ENCODE measurements around the gene IFNLR1.

The IFNLR1 gene

DNA sequence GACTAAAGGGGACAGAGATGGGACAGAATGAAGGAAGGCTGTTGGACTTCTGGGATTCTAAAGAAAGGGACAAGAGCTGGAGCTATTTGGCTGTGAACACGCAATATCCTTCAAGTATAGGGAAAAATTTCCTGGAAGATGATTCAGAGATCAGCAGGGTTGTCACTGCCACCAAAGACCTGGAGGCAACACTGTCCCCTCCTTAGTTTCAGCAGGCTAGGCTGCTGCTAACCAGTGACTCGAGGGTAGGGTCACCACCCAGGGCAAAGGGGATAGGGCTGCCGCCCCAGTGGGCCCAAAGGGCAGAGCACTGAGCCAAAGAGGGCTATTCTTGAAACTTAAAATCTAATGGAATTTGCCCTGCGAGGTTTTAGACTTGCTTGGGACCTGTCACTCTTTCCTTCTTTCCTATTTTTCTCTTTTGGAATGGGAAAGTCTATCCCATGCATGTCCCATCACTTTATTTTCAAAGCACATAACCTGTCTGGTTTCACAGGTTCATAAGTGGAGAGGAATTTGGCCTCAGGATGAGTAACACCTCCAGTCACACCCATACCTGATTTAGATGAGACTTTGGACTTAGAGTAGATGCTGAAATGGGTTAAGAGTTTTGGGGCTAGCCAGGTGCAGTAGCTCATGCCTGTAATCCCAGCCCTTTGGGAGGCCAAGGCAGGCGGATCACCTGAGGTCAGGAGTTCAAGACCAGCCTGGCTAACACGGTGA is 11.9 kb downstream of the IFNLR1 start:
- no peak for DNase-seq

DNA sequence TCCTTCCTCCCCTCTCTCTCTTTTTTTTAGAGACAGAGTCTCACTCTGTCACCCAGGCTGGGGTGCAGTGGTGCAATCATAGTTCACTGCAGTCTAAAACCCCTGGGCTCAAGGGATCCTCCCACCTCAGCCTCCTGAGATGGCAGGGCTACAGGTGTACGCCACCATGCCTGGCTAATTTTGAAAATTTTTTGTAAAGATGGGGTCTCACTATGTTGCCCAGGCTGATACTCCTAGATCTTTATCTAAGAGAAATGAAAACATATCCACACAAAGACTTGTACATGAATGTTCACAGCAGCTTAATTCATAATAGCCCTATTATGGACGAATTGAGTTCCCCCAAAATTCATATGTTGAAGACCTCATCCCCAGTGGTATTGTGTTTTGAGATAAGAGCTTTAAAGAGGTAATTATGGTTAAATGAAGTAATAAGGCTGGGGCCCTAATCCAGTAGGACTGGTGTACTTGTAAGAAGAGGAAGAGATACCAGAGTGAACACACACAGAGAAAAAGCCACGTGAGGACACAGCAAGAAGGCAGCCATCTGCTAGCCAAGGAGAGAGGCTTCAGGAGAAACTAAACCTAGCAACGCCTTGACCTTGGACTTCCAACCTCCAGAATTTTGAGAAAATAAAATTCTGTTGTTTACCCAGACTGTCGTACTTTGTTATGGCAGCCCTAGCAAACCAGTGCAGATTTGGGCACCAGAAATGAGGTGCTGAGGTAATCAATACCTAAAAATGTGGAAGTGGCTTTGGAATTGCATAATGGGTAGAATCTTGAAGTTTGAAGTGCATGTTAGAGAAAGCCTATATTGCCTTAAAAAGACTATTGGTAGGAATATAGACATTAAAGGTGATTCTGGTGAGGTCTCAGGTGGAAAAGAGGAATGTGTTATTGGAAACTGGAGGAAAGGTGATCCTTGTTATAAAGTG is 13.2 kb downstream of the IFNLR1 start:
- no peak for DNase-seq

DNA sequence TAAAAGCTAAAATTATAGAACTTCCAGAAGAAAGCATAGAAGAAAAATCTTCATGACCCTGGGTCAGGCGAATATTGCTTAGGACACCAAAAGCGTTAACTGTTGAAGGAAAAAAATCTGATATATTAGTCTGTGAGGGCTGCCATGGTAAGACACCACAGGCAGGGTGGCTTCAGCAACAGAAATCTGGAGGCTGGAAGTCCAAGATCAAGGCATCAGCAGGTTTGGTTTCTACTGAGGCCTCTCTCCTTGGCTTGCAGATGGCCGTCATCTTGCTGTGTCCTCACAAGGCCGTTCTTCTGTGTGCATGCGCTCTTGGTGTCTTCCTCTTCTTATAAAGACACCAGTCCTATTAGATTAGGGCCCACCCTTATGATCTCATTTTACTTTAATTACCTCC is 14.5 kb downstream of the IFNLR1 start:
- DNase-seq = no peak

DNA sequence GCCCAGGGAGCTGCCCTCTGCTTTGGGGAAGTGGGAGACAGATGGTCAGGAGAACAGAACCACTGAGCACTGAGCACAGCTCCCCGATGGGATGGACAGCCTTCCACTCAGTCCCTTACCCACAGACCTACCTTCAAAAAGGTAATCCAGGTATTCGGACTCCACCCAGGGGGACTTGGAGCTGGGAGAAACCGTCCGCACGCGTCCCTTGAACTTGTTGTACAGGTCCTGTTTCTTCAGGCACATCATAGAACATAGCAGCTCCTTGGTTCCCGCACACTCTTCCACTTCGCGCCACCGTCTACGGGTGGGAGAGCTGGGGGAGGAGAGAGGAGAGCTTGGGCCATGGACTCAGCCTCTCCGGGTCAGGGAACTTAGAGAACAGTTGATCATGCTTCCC is 17.8 kb downstream of the IFNLR1 start:
- no peak for DNase-seq

DNA sequence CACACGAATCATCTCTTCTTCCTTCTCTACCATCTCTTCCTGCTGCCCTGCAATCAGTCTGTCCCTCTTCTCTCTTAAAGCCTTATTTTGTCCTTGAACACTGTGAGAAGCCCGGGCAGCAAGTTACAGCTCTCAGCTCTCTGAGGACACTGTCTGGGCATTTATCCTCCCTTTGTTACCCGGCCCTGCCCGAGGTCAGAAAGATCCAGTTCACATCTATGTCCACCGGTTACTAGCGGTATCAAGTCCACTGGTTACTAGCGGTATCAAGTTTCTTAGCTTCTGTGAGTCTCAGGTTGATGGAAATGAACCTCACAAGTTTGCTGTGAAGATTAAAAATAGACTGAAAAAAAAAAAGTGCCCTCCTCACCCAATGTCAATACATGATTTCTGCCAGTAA is 18.8 kb downstream of the IFNLR1 start:
- DNase-seq = no peak

DNA sequence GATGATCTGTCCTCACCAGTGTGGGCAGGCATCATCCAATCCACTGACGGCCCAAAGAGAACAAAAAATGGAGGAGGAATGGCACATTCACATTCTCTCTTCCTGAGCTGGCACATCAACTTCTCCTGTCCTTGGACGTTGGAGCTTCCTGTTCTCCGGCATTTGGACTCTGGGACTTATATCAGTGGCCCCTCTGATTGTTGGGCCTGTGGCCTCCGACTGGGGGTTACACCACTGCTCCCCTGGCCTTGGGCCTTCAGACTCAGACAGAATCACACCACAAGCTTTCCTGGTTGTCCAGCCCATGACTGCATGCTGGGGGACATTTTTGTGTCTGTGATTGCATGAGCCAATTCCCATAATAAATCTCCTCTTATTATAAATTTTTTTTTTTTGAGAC is 20.1 kb downstream of the IFNLR1 start:
- no peak for DNase-seq

DNA sequence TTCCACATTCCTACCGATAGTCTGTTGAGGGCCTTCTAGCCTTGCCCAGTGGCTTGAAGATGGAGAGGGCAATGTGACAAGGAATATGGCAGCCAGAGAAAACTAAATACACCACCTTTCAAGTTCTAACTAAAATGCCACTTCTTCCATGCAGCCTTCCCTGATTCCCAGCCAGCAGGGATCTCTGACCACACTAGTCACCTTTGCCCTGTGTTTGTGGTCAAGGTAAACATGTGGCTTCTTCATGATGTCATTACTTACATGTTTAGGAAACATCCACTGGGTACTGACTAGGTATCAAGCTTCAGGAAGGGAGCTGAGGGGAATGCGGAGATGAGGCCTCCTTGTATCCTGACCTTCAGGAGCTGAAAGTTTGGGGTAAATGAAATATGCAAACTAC is 21.6 kb downstream of the IFNLR1 start:
- no peak for DNase-seq

DNA sequence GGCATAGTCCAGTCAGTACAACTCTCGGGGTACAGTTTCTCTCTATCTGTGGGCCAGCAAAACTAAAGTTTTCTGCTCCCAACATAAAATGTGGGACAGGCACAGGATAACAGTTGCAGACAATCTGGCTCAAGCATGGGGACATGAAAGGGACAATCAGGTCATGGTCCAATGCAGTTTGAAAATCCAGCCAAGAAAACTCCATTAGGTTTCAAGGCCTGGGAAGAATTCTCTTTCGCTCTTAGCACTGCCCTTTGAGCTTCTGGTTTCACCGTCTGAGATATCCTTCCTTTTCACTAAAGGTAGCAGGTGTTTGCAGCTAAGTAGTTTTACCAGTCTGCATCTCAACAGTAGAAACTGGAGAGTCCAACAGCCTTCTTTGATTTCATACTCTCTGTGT is 23.1 kb downstream of the IFNLR1 start:
- DNase-seq = no peak

DNA sequence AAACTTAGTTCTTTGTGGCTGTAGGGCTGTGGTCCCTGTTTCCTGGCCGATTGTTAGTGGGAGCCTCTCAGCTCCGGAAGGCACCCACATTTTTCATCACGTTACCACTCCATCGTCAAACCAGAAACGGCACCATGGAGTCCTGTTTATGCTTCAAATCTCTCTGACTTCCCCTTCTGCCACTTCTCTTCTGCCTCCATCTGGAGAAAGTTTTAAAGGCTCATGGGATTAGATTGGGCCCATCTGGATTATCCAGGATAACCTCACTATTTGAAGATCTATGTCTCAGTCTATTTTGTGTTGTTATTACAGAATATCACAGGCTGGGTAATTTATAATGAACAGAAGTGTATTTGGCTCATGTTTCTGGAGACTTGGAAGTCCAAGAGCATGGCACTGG is 24.9 kb downstream of the IFNLR1 start:
- DNase-seq = no peak

DNA sequence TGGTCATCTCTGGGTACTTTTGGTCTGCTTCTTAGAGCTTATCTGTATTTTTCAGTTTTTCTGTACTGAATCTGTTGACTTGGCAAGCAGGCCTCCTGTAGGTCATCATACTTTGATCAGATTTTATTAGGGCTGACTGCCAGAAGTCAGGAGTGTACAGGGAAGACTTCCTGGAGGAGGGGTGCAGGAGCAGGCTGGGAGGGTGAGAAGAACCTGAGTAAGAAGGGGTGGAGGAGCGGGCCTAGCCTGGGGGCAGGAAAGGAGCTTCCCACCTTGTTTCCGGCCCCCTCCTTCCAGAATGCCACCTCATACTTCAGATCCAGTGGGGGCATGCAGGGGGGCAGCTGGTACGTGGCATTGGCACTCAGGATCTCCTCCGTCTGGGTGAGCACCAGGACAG is 25.8 kb downstream of the IFNLR1 start:
- DNase-seq = no peak

DNA sequence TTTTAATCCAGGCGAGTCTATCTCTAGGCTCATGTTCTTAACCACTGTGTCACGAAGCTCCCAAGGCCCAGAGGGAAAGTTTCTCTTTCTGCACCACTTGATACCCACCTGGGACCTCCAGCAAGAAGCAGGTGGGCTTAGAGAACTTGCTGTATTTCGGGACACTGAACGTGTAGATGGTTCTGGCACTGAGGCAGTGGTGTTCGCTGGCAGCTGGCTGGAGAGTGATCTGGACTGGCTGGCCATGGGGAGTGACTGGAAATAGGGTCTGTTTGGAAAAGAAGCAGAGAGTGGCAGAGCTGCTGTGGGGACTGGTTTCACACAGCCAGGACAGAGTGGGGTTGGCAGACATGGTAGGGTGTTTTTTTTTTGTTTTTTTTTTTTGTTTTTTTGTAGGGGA is 27.7 kb downstream of the IFNLR1 start:
- DNase-seq = no peak

DNA sequence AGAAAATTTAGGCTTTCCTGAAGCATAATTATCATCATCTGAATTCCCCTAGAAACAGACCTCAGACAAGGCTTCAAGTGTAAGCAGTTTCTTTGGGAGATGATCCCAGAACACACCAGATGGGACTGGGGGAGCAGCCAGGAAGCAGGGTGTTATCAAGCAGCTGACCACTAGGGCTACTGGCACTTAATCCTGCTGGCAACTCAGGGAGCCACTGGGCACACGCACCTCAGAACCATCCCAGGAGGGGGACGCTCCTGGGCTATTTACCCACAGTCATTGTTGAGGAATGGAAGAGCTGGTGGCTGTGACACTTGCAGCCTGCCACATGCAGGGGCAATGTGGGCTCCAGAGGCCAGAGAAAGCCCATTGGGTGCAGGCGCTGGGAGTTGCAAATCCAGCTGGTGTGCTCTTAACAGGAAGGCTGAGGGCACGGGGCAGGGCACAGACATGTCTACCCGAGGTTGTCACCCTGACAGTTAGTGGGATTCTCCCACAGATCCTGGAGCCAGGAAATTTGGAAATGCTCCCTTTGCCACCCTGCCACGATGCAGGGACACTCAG is 29.1 kb downstream of the IFNLR1 start:
- DNase-seq = no peak

DNA sequence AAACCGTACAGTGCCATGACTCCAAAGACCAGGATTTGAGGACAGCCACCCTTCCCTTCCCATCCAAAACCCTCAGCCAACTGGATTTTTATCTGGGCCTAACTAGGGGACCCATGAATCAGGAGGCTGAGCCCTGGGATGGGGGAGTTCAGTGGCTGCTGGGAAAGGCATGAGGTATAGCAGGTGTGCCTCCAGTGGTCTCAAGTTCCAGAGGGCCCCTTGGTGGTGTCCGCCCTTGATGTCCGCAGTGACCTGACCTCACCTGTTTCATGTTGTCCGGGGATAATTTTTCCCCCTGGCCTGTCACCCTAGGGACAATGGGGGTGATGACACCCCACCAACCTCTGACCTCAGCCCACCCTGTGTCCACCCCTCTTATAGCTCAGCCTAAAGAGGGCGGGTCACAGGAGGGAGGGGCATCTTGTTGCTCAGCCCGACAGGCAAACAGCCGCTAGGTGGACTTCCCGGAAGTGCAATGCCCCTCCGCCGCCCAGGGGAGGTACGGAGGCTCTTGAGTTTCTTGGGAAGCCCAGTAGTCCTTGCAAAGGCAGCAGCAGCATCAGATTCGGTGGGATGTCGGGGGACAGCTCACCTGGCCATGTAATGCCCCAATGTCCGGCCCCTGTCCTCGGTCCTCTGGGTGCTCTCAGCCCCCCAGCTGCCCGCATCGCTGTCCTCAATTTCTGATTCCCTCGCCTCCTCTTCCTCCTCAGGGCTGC is 30.4 kb downstream of the IFNLR1 start:
- no peak for DNase-seq

DNA sequence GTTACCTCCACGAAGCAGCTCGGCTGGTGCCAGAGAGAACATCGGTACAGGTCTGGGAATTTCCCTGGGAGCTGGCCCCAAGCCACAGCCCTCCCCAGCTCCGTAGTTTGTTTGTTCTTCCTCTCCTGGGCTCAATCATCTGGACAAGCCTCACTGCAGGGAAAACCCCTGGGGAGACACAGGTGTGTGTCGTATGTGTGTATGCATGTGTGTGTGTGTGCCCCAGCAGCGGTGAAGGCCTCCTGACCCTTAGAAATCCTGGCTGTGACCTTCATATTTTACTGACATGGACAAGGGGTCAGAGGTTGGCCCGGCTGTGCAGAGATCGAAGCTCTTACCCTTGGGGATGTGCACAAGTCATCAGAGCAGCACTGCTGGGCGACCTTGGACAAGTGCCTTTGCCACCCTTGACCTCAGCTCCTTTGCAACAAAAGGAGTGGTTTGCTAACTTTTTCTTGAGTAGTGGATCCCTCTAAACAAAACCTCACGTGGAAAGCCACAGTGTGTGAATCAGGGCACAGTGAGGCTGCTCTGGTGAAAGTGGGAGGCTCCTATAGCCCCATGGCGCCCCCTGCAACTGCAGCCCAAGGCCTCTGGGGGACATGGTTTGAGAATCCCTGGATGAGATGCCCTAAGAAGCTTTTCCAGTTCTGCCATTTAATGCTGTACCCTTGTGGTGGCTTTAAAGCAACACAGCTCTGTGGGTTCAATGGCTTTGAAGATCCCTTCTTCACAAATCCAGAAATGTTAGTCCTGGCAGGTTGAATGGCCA is 31.9 kb downstream of the IFNLR1 start:
- peak; percentile 92 for DNase-seq

DNA sequence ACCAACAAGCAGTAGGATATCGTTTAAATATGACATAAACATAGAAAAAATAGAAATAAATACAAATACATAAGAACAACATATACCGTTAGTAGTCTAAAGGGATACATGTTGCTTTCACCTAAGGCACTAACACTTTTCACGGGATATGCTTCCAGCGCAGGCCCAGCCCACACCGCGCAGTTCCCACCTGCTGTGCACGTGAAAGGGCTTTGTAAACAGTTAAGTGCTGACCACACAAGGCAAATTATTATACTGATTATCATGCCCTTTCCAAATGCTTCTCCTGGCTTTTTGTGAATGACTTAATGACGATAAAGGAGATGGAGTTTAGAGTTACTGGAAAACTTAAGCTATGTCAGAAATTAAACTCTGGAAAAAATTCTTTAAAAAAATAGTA is 32.9 kb downstream of the IFNLR1 start:
- peak; percentile 79 for DNase-seq

DNA sequence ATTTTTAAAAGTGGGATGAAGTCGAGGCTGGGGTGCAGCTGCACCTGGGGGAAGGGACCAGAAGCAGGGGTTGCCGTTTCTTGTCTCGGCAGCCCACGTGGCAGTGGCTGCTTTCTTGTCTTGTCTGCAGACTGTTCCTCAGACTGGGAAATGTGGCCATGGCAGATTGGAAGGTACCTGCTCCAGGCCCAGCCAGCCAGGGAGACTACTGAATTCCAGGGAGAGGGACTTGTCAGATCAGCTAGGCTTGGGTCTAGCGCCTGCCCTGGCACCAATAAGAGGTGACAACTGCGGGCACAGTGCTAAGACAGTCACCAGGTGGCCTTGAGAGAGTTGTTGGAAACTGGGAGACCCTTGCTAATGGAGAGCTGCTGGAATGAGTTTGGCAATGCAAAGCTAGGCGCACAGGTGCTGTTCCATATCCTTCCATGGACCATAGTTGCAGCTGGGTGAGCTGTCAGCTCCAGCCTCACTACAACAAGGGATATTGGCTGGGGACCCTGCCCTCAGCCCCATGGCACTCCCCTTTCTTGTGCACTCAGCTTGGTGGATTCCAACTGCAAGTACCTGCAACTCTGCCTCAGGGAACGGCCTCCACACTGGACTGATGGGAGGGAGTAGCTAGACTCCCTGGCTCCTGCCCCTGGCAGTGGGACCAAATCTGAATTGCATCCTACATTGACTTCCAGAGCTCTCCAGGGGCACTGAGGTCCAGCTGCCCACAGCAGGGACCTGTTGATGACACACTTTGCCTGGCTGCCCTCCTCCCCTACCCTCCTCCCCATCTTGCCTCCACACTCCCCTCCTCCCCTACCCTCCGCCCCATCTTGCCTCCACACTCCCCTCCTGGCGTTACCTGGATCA is 34.2 kb downstream of the IFNLR1 start:
- DNase-seq = no peak

DNA sequence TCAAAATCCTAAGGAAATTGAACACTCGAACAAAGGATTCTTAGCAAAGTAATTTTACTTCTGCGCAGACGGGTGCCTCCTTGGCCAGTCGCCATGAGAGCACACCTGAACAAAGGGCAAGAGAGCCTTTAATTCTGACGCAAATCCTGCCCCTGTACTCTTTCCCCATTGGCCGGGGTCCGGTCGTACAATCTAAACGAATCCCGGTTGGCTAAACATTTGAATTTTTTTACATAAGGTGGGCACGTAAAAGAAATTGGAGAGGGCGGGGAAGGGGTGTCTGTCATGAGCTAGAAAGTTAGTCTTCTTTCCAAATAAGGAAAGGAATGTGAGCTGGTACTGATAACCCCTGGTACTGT is 35.9 kb downstream of the IFNLR1 start:
- peak; percentile 29 for DNase-seq

DNA sequence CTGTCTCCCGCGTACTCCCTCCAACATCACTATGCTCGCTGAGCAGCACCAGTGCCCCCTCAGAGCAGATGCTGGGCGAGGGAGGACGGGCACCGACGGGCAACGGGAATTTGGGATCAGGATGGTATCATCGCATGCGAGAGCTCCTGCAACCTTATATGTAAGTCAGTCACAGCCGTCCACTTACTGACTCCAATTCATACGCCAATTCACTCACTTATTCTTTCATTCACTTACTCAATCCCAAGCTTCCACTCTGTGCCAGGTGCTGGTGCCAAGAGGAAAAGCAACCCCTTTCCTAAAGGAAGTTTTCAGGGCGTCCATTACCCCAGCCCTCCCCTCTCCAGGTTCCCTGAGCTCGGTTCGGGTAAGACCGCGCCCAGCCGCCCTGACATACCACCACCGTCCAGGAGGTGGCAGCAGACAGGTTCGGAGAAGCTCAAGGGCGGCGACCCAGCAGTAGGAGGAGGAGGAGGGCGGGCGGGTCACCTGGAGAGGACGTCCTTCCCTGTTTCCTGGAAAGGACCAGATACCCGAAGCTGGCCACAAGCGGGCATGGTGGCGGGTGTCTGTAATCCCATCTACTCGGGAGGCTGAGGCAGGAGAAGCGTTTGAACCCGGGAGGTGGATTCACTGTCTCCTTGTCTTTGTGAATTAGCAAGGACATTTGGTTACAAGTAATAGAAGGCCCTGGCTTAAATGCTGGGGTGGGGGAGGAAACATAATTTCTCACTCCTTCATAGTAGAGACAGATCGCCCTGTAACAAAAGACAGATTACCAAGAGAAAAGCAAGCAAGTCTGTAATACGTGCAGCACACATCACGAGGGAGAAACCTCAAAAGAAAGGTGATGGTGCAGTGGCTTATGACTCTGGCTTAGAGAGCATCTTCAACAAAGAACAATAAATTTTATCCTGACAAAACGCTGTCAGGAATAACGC is 36.6 kb downstream of the IFNLR1 start:
- DNase-seq = peak; percentile 87

DNA sequence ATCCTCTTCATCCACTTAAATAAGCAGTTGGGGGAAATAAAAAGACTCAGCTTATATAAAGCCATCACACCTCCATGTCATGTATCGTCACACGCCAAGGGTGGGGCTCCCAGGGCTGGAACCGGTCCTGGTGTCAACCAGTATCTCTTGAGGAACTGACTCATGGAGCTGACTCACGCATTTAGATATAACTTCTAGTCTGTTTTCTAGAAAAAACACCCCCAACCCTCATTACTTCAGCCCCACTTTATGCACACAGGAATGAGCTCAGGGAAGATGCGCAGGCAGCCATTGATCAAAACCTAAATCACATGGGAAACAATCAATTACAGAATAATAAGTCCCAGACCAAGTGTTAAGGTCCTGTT is 37.2 kb downstream of the IFNLR1 start:
- no peak for DNase-seq

DNA sequence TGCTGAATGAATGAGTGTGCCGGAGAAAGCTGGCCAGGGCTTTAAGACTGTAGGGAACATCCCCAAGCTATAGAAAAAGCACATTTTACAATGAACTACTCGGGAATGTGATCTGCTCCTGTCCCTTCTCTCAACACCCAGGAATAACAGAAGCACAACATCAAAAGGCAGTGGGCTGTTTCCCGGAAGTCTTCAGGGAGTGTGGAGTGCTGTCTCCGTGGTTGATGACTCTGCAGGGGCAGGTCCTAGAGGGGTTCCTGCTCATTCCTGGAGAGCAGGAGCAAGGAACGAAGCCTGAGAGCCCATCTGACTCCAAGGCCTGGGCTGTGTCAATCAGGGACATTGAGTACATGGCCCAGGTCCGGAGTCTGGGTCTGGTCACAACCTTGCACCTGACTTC is 39.3 kb downstream of the IFNLR1 start:
- no peak for DNase-seq

DNA sequence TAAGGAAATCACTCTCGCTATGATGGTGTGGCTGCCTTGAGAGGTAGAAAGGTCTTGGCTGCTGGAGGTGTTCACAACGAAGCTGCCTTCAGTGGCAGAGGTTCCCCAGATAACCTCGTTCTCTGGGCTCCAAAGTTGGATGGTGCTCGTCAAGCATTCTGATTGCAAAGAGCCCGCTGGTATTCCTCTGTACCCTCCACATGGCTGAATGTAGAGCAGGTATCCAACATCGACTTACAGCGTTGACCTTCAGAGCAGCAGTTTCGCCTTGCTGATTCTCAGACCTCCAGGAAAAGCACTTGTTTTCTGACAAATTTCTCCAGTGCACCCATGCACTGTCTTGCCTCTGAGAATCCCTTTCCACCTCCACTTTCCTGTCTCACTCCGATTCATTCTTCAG is 39.9 kb downstream of the IFNLR1 start:
- DNase-seq = no peak
